ENCODE measurements around the gene NKAPD1. TPM values are rescaled to one million over a fixed set of nuclear protein-coding genes. Genes with fewer than 3 reads are reported as not detected.

NKAPD1 gene
- total and polyA plus RNA-seq, 10 donors: 10.1 to 21.6 (median 13.6) TPM

- no peaks in the 10 kb centered on the region for H3K36me3 ChIP-seq
- intact Hi-C loops (cut with DNase I; ENCODE audit: low total_unique reads): no loop called here
- no peaks in the 10 kb centered on the region for H3K27me3 ChIP-seq (replicated peaks in 1 of 7)
- H3K27ac ChIP-seq: peak overlapping the region in 2 of 8 donors; percentile 1 to 19
- no peak overlapping the region for H3K4me3 ChIP-seq
- no peak for TF ChIP-seq POLR2A (IDR thresholded peaks at IDR 0.05)
- no peak for TF ChIP-seq CTCF (IDR thresholded peaks at IDR 0.05 in 8 of 11, conservative IDR thresholded peaks at IDR 0.05 in 3 of 11)
- TF ChIP-seq POLR2AphosphoS5 (IDR thresholded peaks at IDR 0.05): no peak
- 47 to 64% (median 56%) methylated on average over 2 of the region's 2 CpGs for WGBS, 5 donors
- no peak for DNase-seq
- no peaks in the 10 kb centered on the region for H3K9me3 ChIP-seq
- peaks cover 0 to 7% (median 4%) of the 10 kb centered on the region in 6 donors for H3K4me1 ChIP-seq
Observed at GRCh38 chr11:112132737-112133136, 58.6 kb downstream of the NKAPD1 start.

DNA sequence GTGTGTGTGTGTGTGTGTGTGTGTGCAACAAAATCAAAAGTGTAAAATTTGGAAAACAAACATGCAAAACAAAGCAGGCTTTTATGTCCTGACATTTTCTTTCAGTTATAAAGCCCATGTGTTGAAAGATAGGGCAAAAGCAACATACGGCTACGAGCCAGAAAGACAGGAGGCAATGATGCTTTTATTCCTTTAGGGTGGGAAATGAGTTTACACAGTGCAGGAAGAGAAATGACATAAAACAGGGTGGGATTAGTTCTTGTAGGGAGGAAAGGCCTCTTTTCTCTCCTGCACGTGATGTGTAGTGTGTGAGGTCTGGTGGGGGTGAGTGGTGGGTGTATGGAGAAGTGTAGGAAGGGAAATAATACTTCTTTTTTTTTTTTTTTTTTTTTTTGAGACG lies 60.4 kb downstream of the NKAPD1 start:
- WGBS, 5 donors: 82 to 94% (median 87%) methylated on average over 3 to 4 of the region's 4 CpGs
- Histone ChIP-seq H3K4me3 (no peak overlapping the region), H3K36me3 (no peaks in the 10 kb centered on the region), H3K27ac (no peak overlapping the region), H3K27me3 (replicated peaks in 1 of 7) (no peaks in the 10 kb centered on the region), H3K9me3 (no peaks in the 10 kb centered on the region), H3K4me1 (peaks cover 0 to 4% (median 0%) of the 10 kb centered on the region in 6 donors)
- DNase-seq: no peak
- intact Hi-C loops (cut with DNase I; ENCODE audit: low total_unique reads): no loop called here
- TF ChIP-seq CTCF (IDR thresholded peaks at IDR 0.05 in 8 of 11, conservative IDR thresholded peaks at IDR 0.05 in 3 of 11) (no peak), POLR2AphosphoS5 (IDR thresholded peaks at IDR 0.05) (no peak), POLR2A (IDR thresholded peaks at IDR 0.05) (no peak)

Small RNAs within 50 kb of the gene (small RNA-seq; reads per million reads assigned to genes)
- gene AP000907.3 (0 reads per million in 4 donors), gene RNU6-893P (0 reads per million in 4 donors)

Other genes starting within 250 kb of the NKAPD1 start
- gene ALG9, start 202.7 kb upstream of the NKAPD1 start, total RNA-seq: 10 to 100 TPM; 24.6 to 57.5 (median 27.5) TPM
- 10 to 100 TPM in 2 of 3 donors, 1 to 10 TPM in 1; 9.0 to 25.7 (median 13.9) TPM for gene ALG9, start 202.7 kb upstream of the NKAPD1 start, polyA plus RNA-seq
- 1 to 10 TPM; 1.9 to 4.0 (median 3.6) TPM for gene FDXACB1, start 195.1 kb upstream of the NKAPD1 start, total RNA-seq
- 1 to 10 TPM; 3.5 to 4.1 (median 3.7) TPM for gene FDXACB1, start 195.1 kb upstream of the NKAPD1 start, polyA plus RNA-seq
- gene CFAP68, start 194.8 kb upstream of the NKAPD1 start, total RNA-seq: 10 to 100 TPM in 6 of 7 donors, 1 to 10 TPM in 1; 9.4 to 15.3 (median 12.4) TPM
- gene CFAP68, start 194.8 kb upstream of the NKAPD1 start, polyA plus RNA-seq: 10 to 100 TPM; 18.5 to 37.1 (median 29.4) TPM
- gene CRYAB, start 162.5 kb upstream of the NKAPD1 start, total RNA-seq: 10 to 100 TPM; 11.2 to 78.7 (median 51.2) TPM
- gene CRYAB, start 162.5 kb upstream of the NKAPD1 start, polyA plus RNA-seq: 10 to 100 TPM; 26.1 to 63.3 (median 58.5) TPM
- gene HSPB2, start 161.6 kb upstream of the NKAPD1 start, total RNA-seq: 1 to 10 TPM in 3 of 7 donors, under 1 TPM in 2, not detected in 2; 0.60 to 1.9 (median 1.4) TPM
- gene HSPB2, start 161.6 kb upstream of the NKAPD1 start, polyA plus RNA-seq: 1 to 10 TPM; 2.8 to 6.0 (median 3.4) TPM
- gene C11orf52, start 155.4 kb upstream of the NKAPD1 start, total RNA-seq: 1 to 10 TPM in 2 of 7 donors, under 1 TPM in 3, not detected in 2; 0.32 to 1.5 (median 0.44) TPM
- under 1 TPM; 0.52 to 0.86 (median 0.74) TPM for gene C11orf52, start 155.4 kb upstream of the NKAPD1 start, polyA plus RNA-seq
- gene DIXDC1, start 137.0 kb upstream of the NKAPD1 start, total RNA-seq: 10 to 100 TPM in 2 of 7 donors, 1 to 10 TPM in 5; 1.7 to 14.4 (median 7.5) TPM
- gene DIXDC1, start 137.0 kb upstream of the NKAPD1 start, polyA plus RNA-seq: 1 to 10 TPM in 1 of 3 donors, under 1 TPM in 2; 0.78 to 1.2 (median 0.89) TPM
- gene DLAT, start 48.9 kb upstream of the NKAPD1 start, total RNA-seq: 10 to 100 TPM; 17.5 to 22.9 (median 19.2) TPM
- gene DLAT, start 48.9 kb upstream of the NKAPD1 start, polyA plus RNA-seq: 10 to 100 TPM in 2 of 3 donors, 1 to 10 TPM in 1; 8.1 to 13.0 (median 10.2) TPM
- 1 to 10 TPM in 4 of 7 donors, under 1 TPM in 3; 0.38 to 2.2 (median 1.3) TPM for gene PIH1D2, start 282 bp upstream of the NKAPD1 start, total RNA-seq
- gene PIH1D2, start 282 bp upstream of the NKAPD1 start, polyA plus RNA-seq: under 1 TPM; 0.18 to 0.70 (median 0.63) TPM
- 10 to 100 TPM; 16.8 to 38.4 (median 29.4) TPM for gene TIMM8B, start 12.5 kb downstream of the NKAPD1 start, total RNA-seq
- 10 to 100 TPM; 66.3 to 98.9 (median 97.0) TPM for gene TIMM8B, start 12.5 kb downstream of the NKAPD1 start, polyA plus RNA-seq
- gene SDHD, start 12.6 kb downstream of the NKAPD1 start, total RNA-seq: 10 to 100 TPM; 77.3 to 99.9 (median 90.7) TPM
- gene SDHD, start 12.6 kb downstream of the NKAPD1 start, polyA plus RNA-seq: 100 to 1,000 TPM in 2 of 3 donors, 10 to 100 TPM in 1; 73.7 to 121 (median 114) TPM
- gene IL18, start 89.8 kb downstream of the NKAPD1 start, total RNA-seq: 10 to 100 TPM; 38.5 to 83.5 (median 63.8) TPM
- 10 to 100 TPM; 44.9 to 77.5 (median 47.8) TPM for gene IL18, start 89.8 kb downstream of the NKAPD1 start, polyA plus RNA-seq
- 1 to 10 TPM in 2 of 7 donors, not detected in 5; 1.2 to 2.9 TPM for gene TEX12, start 93.1 kb downstream of the NKAPD1 start, total RNA-seq
- gene TEX12, start 93.1 kb downstream of the NKAPD1 start, polyA plus RNA-seq: under 1 TPM; 0.16 to 0.57 (median 0.18) TPM
- gene BCO2, start 101.2 kb downstream of the NKAPD1 start, total RNA-seq: 1 to 10 TPM; 3.3 to 7.8 (median 3.8) TPM
- 1 to 10 TPM; 1.6 to 4.8 (median 2.6) TPM for gene BCO2, start 101.2 kb downstream of the NKAPD1 start, polyA plus RNA-seq
- 10 to 100 TPM; 19.5 to 31.8 (median 23.7) TPM for gene PTS, start 152.1 kb downstream of the NKAPD1 start, total RNA-seq
- gene PTS, start 152.1 kb downstream of the NKAPD1 start, polyA plus RNA-seq: 10 to 100 TPM; 19.5 to 23.0 (median 22.4) TPM
- not detected for gene PLET1, start 186.6 kb downstream of the NKAPD1 start, total RNA-seq
- not detected for gene PLET1, start 186.6 kb downstream of the NKAPD1 start, polyA plus RNA-seq

Measured in spleen (tissue), 11 donors.